Prostate gland (tissue), 2 donors: Measurements from ENCODE around the gene CBX2. TPM values are rescaled to one million over a fixed set of nuclear protein-coding genes. Genes with fewer than 3 reads are reported as not detected.

Experiments
- DNase-seq: peaks from one replicate; pipeline ENCODE4 v3.0.0-alpha.2; 2019; ENCODE audit warnings: low spot score
- H3K27ac ChIP-seq, 2 donors: fragments of 200-600 bp; sonication (generic); 2 replicates each; pipeline ENCODE4 v1.5.1; 2017 to 2019
- H3K27me3 ChIP-seq: fragments of 200-600 bp; sonication (generic); replicated peaks from 2 replicates; pipeline ENCODE4 v1.5.1; 2019; ENCODE audit not compliant: insufficient read depth
- H3K36me3 ChIP-seq, 2 donors: fragments of 200-600 bp; sonication (generic); 1 replicate in 1 of 2; 2 replicates in 1 of 2; pipeline versions ENCODE4 v1.5.1 to v1.8.1; 2017 to 2019
- H3K4me1 ChIP-seq: fragments of 200-600 bp; sonication (generic); replicated peaks from 2 replicates; pipeline ENCODE4 v1.5.1; 2019
- H3K4me3 ChIP-seq, 2 donors: fragments of 200-600 bp; sonication (generic); 2 replicates each; pipeline ENCODE4 v1.5.1; 2017 to 2019
- H3K9me3 ChIP-seq: fragments of 200-600 bp; sonication (generic); 2 replicates; pipeline ENCODE4 v1.5.1; 2017
- POLR2A ChIP-seq: fragments of 450-650 bp; IDR thresholded peaks from one replicate; pipeline ENCODE4 v1.6.1; 2016; ENCODE audit warnings: antibody characterized with exemption, mild to moderate bottlenecking
- POLR2AphosphoS5 ChIP-seq: sonication (generic); formaldehyde crosslinking; IDR thresholded peaks from one replicate; pipeline ENCODE4 v1.6.1; 2017; ENCODE audit warnings: antibody characterized with exemption
- WGBS: methylation state at CpG from one replicate; pipeline ENCODE4 v1.1.5; 2018; 5-methylcytosine and 5-hydroxymethylcytosine counted together
- intact Hi-C: fragments of 100-400 bp; cut with DNase I; formaldehyde crosslinking; loops from one replicate; pipeline ENCODE4 v1.14.2; 2022
- total RNA-seq, 2 donors: library from RNA; depleted of rRNA; stranded (reverse); fragments of >200 nt; gene quantifications; one replicate each; pipeline ENCODE4 v1.1.0, GENCODE V29; 2016
- TF ChIP-seq, protein P1 (sequence below), 4 experiments: fragments of 200-600 bp in 2 of 4; fragments of 450-650 bp in 2 of 4; sonication (generic) in 2 of 4; IDR thresholded peaks; 1 replicate in 3 of 4; 2 replicates in 1 of 4; pipeline ENCODE4 v1.5.1; 2016 to 2019; ENCODE audit warnings: antibody characterized with exemption in 4 of 4, mild to moderate bottlenecking in 2 of 4, moderate library complexity in 2 of 4

Gene CBX2
- total RNA-seq, 2 donors from 2014 or later, result 2.0 to 17.0 TPM

DNA sequence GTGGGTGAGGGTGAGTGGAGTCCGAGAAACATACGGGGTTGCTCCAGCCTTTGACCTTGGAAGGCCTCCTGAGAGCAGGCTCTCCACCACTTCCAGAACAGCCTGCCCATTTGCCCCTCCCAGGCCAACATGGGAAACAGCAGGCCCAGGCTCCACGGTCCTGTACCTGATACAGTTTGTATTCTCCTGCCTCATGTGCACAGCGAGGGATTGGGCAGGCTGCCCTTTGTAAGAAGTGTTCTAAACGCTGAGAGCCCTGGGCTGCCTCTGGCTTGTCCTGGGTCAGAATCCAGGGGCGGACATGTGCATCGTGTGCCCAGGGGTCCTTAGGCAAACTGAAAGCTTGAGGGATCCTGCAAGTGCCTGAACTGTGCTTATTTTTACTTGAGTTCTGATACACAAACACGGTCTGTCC lies 3.4 kb upstream of the CBX2 start:
- DNase-seq, result no peak
- intact Hi-C loops, result no loop called here
- 78% methylated on average over 8 of the region's 8 CpGs for WGBS
- Histone ChIP-seq H3K4me1 (peaks cover 7% of the 10 kb centered on the region), H3K27ac (no peak overlapping the region), H3K9me3 (no peaks in the 10 kb centered on the region), H3K4me3 (no peak overlapping the region), H3K27me3 (peaks cover 5% of the 10 kb centered on the region), H3K36me3 (no peaks in the 10 kb centered on the region)
- no peak for TF ChIP-seq POLR2A
- no peak for TF ChIP-seq POLR2AphosphoS5
- TF ChIP-seq, protein P1, sequence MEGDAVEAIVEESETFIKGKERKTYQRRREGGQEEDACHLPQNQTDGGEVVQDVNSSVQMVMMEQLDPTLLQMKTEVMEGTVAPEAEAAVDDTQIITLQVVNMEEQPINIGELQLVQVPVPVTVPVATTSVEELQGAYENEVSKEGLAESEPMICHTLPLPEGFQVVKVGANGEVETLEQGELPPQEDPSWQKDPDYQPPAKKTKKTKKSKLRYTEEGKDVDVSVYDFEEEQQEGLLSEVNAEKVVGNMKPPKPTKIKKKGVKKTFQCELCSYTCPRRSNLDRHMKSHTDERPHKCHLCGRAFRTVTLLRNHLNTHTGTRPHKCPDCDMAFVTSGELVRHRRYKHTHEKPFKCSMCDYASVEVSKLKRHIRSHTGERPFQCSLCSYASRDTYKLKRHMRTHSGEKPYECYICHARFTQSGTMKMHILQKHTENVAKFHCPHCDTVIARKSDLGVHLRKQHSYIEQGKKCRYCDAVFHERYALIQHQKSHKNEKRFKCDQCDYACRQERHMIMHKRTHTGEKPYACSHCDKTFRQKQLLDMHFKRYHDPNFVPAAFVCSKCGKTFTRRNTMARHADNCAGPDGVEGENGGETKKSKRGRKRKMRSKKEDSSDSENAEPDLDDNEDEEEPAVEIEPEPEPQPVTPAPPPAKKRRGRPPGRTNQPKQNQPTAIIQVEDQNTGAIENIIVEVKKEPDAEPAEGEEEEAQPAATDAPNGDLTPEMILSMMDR (IDR thresholded peaks at IDR 0.05), result no peak

DNA sequence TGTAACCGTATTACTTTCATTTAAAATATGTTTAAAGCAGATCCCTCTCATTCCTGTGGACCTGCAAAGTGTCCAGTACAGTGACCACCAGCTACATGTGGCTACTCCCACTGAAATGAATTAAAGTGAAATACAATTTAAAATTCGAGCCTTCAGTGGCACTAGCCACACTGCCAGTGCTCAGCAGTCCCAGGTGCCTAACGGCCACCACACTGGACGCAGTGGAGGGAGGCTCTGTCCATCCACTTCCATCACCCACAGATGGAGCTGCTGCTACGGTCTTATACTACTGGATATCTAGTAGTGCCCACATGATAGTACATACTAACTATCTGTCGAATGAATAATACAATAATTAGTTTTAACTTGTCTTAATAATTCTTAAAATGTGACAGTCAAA lies 2.3 kb upstream of the CBX2 start:
- Histone ChIP-seq H3K4me3 (no peak overlapping the region), H3K36me3 (no peaks in the 10 kb centered on the region), H3K9me3 (no peaks in the 10 kb centered on the region), H3K27ac (no peak overlapping the region), H3K4me1 (peaks cover 7% of the 10 kb centered on the region), H3K27me3 (peaks cover 5% of the 10 kb centered on the region)
- 79% methylated on average over 6 of the region's 6 CpGs for WGBS
- no peak for DNase-seq
- TF ChIP-seq POLR2A (no peak), POLR2AphosphoS5 (no peak)
- TF ChIP-seq, protein P1 (IDR thresholded peaks at IDR 0.05), result no peak
- intact Hi-C loops, result no loop called here

DNA sequence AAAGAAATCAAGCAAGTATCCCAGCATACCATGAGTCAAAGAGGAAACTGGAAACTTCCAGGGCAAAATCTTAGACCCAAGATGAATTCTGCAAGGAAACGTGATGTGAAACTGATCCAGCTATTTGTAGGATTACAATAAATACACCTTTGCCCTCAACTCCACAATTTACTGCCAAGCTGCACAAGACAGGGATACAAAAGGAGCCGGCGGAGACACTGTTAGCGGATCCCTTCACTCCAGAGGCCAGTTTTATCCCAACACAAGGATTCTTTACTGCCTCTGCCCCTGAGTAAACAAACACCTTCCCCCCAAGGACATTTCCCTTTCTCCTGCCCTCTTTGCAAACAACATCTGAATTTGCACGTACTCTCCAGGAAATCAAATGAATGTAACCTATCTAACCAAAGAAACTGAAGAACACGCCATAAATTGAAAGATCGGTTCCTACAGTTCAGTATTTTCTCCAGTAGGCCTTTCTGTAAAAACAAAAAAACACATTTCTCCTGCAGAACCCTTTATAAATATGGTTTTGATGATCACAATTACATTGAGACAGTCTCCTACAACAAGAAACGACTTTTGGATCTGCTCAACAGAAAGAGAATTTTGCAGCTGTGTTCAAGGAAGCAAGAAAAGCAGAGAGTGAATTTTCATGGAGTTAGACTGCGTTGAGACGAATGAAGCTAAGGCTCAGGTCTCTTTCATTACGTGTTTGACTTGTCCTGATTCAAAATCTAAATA lies 1.4 kb upstream of the CBX2 start:
- H3K9me3 ChIP-seq, result no peaks in the 10 kb centered on the region
- no peak for DNase-seq
- H3K36me3 ChIP-seq, result no peaks in the 10 kb centered on the region
- no peak overlapping the region for H3K4me3 ChIP-seq
- no peak overlapping the region for H3K27ac ChIP-seq
- H3K27me3 ChIP-seq, result peaks cover 5% of the 10 kb centered on the region
- H3K4me1 ChIP-seq, result peaks cover 7% of the 10 kb centered on the region
- WGBS, result 60% methylated on average over 11 of the region's 11 CpGs
- intact Hi-C loops, result no loop called here
- TF ChIP-seq POLR2A (no peak), POLR2AphosphoS5 (no peak)
- TF ChIP-seq, protein P1 (IDR thresholded peaks at IDR 0.05), result no peak

GRCh38 chr17:79777120-79777893 lies 641 bp upstream of the CBX2 start:
- Histone ChIP-seq H3K4me3 (peak overlapping the region; percentile 37 to 50), H3K4me1 (peaks cover 7% of the 10 kb centered on the region), H3K27ac (peak overlapping the region in 1 of 2 donors; percentile 23), H3K9me3 (no peaks in the 10 kb centered on the region), H3K36me3 (no peaks in the 10 kb centered on the region), H3K27me3 (peaks cover 5% of the 10 kb centered on the region)
- TF ChIP-seq POLR2A, result no peak
- no peak for TF ChIP-seq POLR2AphosphoS5
- TF ChIP-seq, protein P1 (IDR thresholded peaks at IDR 0.05), result no peak
- WGBS, result 11% methylated on average over 42 of the region's 51 CpGs
- intact Hi-C loops, result no loop called here
- no peak for DNase-seq
